ENCODE measurements around the gene ZBP1. TPM values are rescaled to one million over a fixed set of nuclear protein-coding genes. Genes with fewer than 3 reads are reported as not detected.
A peak's percentile ranks its signal among the peaks of the same experiment; 100 is the strongest.

ZBP1 gene
- total and polyA plus RNA-seq, 11 donors, result 0.15 to 1.7 (median 0.31) TPM; not detected in 6

DNA sequence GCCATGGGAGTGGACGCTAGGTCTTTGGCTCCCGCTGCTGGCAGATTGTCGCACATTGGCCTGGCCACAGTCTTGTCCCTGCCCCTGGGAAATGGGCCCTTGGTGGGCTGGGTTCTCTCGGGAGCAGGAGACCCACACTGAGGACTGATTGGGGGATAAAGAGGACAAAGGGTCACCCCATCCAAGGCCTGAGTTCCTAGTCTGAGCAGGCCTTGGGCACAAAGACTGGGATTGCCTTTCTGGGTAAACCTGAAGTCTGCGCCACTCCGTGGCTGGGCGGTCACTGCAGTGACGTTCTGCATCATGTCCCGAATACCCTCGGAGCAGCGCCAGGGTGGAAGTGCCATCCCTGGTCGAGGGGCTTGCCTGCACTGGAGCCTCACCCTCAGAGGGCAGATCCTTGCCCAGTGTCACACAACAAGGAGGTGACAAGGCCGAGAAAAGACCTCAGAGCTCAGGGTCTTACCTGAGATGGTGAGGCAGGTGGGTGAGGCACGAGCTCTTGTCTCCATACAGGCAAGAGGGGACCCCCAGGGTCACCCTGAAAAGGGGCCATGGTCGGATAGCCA, 36.1 kb upstream of the ZBP1 start:
- intact Hi-C loops (cut with DNase I), result loop anchor here in 7 of 10 donors (2.0 to 10.0 kb wide), 9 partner anchors 51 to 522 kb away; no protein-coding TSS in a partner anchor
- peaks cover 0 to 23% (median 6%) of the 10 kb centered on the region in 12 donors for H3K4me1 ChIP-seq
- H3K4me3 ChIP-seq, result no peak overlapping the region
- no peaks in the 10 kb centered on the region for H3K9me3 ChIP-seq
- H3K27ac ChIP-seq, result peak overlapping the region in 1 of 12 donors; percentile 2
- H3K36me3 ChIP-seq, result peaks cover 0 to 62% (median 33%) of the 10 kb centered on the region in 9 donors
- TF ChIP-seq, protein P1, sequence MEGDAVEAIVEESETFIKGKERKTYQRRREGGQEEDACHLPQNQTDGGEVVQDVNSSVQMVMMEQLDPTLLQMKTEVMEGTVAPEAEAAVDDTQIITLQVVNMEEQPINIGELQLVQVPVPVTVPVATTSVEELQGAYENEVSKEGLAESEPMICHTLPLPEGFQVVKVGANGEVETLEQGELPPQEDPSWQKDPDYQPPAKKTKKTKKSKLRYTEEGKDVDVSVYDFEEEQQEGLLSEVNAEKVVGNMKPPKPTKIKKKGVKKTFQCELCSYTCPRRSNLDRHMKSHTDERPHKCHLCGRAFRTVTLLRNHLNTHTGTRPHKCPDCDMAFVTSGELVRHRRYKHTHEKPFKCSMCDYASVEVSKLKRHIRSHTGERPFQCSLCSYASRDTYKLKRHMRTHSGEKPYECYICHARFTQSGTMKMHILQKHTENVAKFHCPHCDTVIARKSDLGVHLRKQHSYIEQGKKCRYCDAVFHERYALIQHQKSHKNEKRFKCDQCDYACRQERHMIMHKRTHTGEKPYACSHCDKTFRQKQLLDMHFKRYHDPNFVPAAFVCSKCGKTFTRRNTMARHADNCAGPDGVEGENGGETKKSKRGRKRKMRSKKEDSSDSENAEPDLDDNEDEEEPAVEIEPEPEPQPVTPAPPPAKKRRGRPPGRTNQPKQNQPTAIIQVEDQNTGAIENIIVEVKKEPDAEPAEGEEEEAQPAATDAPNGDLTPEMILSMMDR (IDR thresholded peaks at IDR 0.05), result no peak
- TF ChIP-seq POLR2A (IDR thresholded peaks at IDR 0.05), result no peak
- H3K27me3 ChIP-seq, result no peaks in the 10 kb centered on the region
- DNase-seq (peak in 3 of 5 donors; percentile 3 to 27 (median 18)), ATAC-seq (no peak)
- WGBS, 4 donors, result 84 to 88% (median 87%) methylated on average over 8 to 15 of the region's 15 CpGs

GRCh38 chr20:57655809-57656155, 35.6 kb upstream of the ZBP1 start:
- DNase-seq (peak in 2 of 5 donors; percentile 12), ATAC-seq (no peak)
- Histone ChIP-seq H3K27ac (peak overlapping the region in 1 of 12 donors; percentile 2), H3K36me3 (peaks cover 0 to 68% (median 38%) of the 10 kb centered on the region in 9 donors), H3K9me3 (no peaks in the 10 kb centered on the region), H3K4me3 (no peak overlapping the region), H3K27me3 (no peaks in the 10 kb centered on the region), H3K4me1 (peaks cover 0 to 18% (median 5%) of the 10 kb centered on the region in 12 donors)
- TF ChIP-seq, protein P1 (IDR thresholded peaks at IDR 0.05), result no peak
- no peak for TF ChIP-seq POLR2A (IDR thresholded peaks at IDR 0.05)
- WGBS, 4 donors, result 86 to 91% (median 90%) methylated on average over 11 of the region's 11 CpGs
- intact Hi-C loops (cut with DNase I), result loop anchor here in 9 of 10 donors (2.0 to 10.0 kb wide), 11 partner anchors 52 to 523 kb away; no protein-coding TSS in a partner anchor

DNA sequence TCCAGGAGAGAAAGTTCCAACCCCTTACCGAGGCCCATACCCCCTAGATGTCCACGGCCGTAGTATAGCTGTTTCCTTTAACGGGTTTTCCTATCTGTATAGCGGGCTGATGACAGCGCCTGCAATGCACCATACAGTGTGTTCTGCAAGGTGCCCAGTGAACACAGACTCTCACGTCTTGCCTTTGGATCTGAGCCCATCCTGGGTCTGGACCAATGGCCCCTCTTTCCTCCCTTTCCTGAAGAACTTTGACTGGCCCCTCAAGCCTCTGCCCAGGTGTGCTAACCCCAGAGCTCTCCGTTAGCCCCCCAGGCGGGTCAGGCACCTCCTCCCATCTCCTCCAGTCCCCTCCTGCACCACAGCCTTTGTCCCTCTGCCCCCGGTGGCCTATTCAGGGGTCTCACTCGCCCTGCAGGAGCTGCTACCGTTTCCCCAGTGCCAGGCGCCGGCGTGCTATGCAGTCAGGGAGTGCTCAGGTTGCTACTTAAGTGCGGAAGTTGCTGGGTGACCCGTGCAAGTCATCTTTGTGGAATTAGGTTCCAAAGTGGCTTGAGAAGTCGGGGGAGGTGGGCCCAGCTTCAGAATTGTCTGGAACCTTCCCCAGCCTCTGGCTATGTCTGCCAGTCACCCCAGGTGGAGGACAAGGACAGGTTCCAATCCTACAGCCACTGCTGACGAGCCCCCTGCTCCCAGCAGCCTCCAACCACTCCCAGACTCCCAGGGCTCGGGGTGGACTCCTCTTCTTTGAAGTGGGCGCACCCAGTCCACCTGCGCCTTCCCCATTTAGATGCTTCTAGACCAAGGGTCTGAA, 35.0 kb upstream of the ZBP1 start:
- WGBS, 4 donors, result 90 to 93% (median 91%) methylated on average over 20 to 22 of the region's 22 CpGs
- H3K4me1 ChIP-seq, result peaks cover 0 to 18% (median 5%) of the 10 kb centered on the region in 12 donors
- intact Hi-C loops (cut with DNase I), result loop anchor here (1.0 to 10.0 kb wide), 16 partner anchors 52 to 527 kb away; no protein-coding TSS in a partner anchor
- peak overlapping the region in 1 of 12 donors; percentile 2 for H3K27ac ChIP-seq
- TF ChIP-seq, protein P1 (IDR thresholded peaks at IDR 0.05), result no peak
- TF ChIP-seq POLR2A (IDR thresholded peaks at IDR 0.05), result no peak
- H3K4me3 ChIP-seq, result no peak overlapping the region
- H3K27me3 ChIP-seq, result no peaks in the 10 kb centered on the region
- no peaks in the 10 kb centered on the region for H3K9me3 ChIP-seq
- DNase-seq, result peak in 3 of 5 donors; percentile 4 to 21 (median 16)
- no peak for ATAC-seq
- peaks cover 0 to 72% (median 40%) of the 10 kb centered on the region in 9 donors for H3K36me3 ChIP-seq
